HG03108 (cell line): ENCODE data around the gene TMEM92.
"Not testable (repeated sequence)": the region's sequence is repeated elsewhere in the genome, so short reads cannot be mapped to it uniquely, and the experiment has no call there.

Experiments
- ATAC-seq: cut with Tn5 transposase; IDR thresholded peaks from one replicate; pipeline ENCODE4 v1.9.1; 2021; ENCODE audit warnings: moderate library complexity; ENCODE audit not compliant: unreplicated experiment

The TMEM92 gene

DNA sequence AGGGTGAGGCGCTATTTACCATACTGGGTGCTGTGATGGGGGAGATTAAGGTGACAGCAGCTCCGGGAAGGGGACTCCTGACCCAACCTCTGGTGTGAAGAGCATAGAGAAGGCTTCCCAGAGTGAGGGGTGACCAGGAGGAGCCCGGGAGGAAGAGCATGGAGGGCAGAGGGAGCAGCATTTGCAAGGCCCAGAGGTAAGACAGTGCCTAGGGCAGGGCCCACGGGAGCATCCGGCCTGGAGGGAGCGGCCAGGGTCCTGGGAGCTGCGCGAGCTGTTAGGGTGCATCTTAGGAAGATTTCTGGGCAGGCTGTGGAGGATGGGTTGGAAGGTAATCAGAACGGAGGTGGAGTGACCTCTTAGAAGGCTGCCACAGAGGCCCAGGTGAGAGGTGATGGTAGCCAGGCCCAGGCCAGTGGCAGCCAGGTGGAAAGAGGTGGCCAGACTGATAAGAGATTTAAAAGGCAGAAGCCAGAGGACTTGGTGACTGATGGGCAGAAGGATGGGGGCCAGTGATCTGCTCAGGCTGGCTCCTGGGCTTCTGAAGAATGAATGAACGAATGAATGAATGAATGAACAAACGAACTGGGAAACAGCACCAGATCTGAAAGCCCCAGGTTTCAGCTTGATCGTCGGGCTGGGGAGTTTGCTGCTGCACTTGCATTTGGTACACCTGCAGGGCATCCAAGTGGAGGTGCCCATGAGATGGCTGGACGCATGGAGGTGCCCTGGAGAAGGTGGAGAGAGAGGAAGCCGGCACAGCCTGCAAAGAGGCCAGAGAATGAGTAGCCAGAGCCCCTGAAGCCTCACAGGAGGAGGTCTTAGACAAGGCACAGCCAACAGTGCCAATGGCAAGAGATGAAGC is 13.0 kb upstream of the TMEM92 start:
- no peak for ATAC-seq

DNA sequence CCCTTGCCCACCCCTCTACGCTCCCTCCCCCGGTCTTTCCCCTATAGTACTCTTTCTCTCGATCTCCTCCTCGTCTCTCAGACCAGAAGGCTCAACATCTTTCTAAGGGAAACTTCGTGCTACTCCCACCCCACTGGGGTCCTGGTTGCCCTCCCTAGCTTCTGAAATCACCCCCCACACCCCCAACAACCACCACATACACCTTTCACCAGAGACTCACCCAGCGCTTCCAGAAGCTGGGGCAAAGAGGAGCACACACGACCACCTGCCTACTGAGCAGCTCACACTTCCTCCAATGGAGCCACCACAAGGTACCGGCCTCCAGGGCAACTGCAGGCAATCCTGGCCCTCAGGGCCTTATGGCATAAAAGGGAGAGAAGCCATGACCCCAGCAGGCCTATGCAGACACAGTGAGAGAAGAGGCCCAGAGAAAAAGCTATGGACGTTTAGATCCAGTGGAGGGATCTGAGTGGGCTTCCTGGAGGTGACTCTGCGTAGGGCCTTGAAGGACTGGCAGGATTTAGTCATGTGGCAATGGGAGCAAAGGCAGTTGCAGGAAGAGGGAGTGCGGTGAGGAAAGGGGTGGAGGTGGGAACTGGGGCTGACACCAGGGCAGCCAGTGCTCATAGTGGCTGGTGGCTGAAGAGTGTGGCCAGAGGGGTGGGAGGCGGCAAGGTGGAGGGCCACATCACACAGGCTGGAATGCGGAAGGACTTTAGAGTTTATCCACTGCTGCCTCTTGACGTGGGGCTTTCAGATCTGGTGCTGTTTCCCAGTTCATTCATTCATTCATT is 12.1 kb upstream of the TMEM92 start:
- ATAC-seq: no peak

GRCh38 chr17:50263331-50264262 is 10.7 kb upstream of the TMEM92 start:
- no peak for ATAC-seq

GRCh38 chr17:50264263-50265113 is 9.8 kb upstream of the TMEM92 start:
- ATAC-seq: no peak

DNA sequence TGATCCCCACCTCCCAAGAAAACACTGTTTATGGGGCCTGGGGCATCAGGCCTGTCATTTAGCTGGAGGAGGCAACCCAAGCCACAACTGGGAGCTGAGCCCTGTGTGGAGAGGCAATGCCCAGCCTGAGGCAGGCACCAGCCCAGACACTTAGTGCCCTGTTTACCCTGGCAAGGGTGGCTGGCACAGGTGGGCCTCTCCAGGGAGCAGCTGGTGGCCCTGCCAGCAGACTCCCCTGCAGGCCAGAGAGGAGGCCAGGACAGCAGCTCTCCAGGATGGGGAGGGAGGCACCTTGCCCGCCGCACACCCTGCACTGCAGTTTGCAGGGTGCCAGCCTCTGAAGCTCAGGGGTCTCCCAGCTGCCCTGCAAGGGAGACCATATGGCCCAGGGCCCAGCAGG is 9.1 kb upstream of the TMEM92 start:
- ATAC-seq: no peak

DNA sequence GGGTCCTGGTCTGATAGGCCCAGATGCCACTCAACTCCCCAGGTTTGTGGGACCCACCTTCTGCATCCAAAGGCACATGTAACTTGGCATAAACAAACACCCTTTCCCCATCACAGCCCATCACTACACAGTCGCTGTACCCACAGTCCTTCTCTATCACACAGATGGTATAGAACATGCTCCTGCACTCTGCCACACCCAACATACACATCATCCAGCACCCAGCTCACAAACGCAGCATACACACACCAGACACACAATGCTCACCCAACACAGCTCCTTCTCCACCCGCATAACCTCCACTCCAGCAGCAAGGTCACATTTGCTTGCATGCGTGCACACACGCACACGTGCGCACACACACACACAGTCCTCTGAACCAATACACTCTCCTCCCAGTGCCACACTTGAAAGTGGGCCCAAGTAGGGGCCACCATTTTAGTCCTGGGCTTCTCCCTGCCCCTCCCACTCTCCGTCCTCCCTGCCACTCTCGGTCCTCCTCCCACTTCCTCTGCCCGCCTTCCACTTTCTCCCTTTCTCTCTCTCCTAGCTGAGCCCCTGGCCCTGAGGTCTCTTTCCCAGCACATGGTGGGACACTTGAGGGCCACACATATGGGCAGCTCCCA is 8.5 kb upstream of the TMEM92 start:
- ATAC-seq: no peak

DNA sequence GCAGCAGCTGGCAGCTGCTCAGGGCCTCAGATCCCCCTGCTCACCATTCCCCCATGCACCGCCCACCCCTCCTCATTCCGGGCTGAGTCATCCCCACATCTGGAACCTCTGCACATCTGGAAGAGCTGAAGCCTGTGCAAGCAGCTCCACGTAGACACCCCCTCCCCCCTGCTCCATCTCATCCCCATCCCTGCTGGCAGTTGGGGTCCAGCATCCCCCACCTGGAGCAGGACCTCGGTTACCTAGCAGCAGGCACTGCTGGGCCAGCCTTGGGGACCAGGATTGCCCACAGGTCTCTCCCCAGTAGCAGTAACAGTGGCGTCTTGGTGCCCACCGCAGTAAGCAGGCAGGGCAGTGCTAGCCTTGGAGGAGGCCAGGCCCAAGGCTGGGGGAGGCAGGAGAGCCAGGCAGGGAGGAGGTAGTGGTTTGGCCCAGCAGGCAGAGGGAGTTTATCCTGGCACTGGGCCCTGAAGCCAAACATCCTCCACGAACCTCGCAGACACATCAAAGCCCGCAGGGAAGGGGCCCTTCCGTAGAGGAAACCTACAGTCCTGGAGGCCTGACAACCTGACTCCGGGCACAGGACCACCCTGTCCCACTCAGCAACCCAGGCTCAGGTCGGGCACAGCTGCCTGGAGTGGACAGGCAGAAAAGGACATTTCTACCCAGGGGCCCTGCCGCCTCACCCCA is 7.7 kb upstream of the TMEM92 start:
- ATAC-seq: no peak

DNA sequence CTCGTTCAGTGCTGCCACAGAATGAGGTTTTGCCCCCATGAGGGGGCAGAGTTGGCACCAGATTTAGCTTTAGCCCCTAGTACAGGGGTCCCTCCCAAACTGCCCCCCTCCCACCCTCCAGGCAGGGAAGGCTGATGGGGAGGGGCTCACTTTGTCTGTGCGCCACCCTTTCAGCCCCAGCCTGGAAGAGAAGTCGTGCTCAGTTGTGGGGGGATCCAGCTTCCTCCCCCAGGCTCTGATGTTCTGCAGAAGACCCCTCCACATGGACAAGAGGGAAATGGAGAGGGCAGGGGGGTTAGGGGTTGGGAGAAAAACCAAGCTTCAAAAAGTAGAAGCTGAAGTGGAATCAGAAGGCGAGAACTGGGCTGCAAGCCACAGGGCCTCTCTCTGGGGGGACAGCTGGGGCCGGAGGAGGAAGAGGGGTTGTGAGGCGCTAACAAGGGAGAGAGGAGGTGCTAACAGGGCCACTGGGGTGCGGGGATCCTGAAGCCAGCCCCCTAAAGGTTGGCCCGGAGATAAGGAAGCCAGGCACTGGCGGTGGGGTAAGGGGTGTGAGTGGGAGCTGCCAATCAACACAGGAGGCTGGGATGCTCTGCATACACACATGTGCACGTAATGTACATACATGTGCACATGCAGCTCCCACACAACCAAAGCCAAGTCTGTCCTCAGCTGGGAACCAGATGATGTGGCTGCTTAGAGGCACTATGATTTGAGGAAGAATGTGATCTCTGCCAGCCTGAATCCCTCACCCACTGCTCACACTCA is 7.0 kb upstream of the TMEM92 start:
- no peak for ATAC-seq

- no peak for ATAC-seq
Measured at GRCh38 chr17:50268026-50268425, 6.2 kb upstream of the TMEM92 start.

GRCh38 chr17:50268743-50269275 is 5.5 kb upstream of the TMEM92 start:
- ATAC-seq: no peak

DNA sequence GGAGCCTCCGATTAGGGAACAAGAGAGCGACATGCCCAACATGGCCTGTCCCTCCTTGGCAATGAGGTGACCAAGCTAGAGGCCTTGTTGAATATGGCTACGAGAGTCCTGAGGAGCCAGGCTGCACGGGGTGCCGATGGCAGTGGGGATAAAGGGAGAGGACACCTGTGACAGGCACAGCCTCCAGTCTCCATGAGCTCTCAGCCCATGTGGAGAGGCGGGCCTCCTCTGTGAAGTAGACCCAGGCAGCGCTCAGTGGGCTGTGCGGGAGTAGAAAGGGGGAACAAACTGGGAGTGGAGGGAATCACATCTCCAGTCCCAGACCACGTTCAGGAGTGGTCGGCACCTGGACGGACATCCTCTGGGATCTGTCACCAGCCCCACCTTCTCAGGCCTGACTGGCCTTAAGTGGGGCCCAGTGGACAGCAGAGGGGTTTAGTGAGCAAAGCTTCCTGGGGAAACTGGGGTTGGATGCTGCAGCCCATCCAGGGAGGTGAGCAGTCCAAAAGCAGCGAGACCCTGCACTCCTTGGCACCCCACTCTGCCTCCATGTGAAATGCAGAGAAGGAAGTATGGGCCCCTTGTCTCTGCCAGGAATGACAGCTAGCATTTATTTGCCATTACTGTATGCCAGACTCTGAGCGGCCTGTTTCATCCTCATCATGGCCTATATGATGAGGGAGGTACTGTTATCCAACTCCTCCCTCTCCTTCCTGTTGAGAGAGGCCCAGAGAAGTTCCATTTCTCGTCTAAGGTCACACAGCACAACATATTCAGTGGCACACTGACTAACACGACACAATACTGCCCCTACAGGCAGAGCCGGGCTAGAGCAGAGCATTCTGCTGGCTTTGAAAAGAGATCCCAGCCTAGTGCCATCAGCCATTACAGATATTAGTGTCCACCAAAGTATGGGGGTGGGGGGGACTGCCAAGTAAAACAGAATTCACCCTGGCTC is 4.5 kb upstream of the TMEM92 start:
- ATAC-seq: no peak

DNA sequence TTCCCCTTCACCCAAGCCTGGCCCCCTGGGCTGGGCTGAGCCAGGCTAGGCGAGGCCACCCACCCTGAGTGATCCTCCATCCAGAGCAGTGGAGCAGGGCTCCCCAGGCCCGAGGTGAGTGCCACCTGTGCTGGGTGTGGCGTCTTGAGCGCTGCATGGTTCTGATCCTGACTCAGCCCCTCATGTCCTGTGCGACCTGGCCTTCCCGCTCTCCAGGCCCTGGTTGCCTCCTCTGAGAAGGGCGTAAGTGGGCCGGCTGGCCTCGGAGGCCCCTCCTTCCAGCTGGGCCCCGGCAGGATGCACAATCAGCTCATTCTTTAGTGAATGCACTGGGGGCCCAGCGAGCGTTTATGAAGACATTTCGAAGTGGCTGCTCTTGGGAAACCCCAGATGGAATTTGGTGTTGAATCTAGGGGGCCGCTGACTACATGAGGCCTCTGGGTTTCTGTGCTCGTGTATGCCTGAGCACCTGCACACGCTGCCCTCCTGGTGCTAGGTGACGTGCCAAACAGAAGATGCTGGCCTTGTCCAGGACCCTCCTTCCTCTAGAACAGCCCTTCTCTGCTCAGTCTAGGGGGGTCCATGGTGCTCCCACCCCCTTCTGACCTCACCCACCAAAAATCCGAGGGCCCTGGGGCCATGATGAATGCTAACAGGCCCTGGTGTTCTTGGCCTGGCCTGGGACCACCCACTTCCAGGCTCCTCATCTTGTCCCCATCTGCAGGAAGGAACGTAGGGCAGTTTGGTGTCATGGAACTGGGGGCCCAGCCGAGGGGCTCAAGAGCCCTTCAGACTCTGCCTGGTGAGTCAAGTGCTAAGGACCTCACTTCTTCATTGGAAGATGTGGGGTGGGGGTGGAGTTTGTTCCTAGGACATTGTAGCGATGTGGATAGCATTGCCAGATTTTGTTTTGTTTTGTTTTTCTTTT is 3.6 kb upstream of the TMEM92 start:
- no peak for ATAC-seq

GRCh38 chr17:50271363-50271750 is 2.9 kb upstream of the TMEM92 start:
- not testable (repeated sequence) for ATAC-seq

- ATAC-seq: no peak
Measured at GRCh38 chr17:50272246-50272645, 2.0 kb upstream of the TMEM92 start.

DNA sequence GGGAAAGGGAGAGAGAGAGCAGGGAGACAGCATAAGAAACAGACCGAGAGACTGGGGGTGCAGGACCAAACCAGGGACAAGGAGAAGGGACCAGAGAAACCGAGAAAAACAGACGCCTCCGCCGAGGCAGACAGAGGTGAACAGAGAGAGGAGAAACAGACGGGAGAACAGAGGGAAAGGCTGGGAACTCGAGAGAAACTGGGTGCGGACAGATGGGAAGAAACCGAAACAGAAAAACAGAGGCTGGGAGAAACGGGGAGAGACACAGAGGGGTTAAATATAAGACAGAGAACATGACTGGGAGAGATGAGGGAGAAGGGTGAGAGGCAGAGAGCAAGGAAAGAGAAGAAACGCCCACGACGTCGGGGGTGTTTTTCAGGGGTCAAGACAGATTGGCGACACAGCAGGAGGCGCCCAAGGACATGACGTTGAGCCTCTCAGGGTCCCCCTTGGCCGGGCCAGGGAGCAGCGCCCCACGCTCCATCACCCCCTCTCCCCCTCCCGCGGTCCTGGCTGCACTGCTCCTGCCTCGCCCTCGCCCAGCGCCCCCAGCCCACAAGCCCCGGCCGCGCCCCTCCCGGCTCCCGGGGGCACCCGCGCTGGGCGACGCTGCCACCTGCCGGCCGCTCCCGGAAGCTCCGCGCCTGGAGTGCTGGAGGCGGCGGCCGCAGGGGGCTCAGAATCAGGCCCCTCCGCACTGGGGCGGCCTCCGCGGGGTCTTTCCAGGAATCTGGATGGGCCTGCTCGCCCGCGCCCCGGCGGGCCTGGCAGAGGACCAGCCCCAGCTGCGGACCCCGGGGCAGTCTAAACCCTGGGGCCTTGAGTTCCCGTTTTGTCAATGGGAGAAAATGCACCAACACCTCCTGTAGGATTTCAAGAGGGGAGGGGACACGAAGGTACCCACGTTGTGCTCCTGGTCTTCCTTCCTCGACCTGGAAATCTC is 1.3 kb upstream of the TMEM92 start:
- ATAC-seq: no peak
